GM19438 (cell line): ENCODE data around the gene CPT1B.
A peak's percentile ranks its signal among the peaks of the same experiment; 100 is the strongest.

Source experiments
- ATAC-seq: cut with Tn5 transposase; IDR thresholded peaks from one replicate; pipeline ENCODE4 v1.9.1; 2021; ENCODE audit warnings: low read depth; ENCODE audit not compliant: unreplicated experiment

The CPT1B gene

GRCh38 chr22:50587407-50587806, 9.2 kb upstream of the CPT1B start:
- ATAC-seq: no peak

- no peak for ATAC-seq
Observed at GRCh38 chr22:50586416-50586815, 8.2 kb upstream of the CPT1B start.

- no peak for ATAC-seq
Observed at GRCh38 chr22:50585781-50586180, 7.6 kb upstream of the CPT1B start.

- ATAC-seq: no peak
Observed at GRCh38 chr22:50585238-50585637, 7.0 kb upstream of the CPT1B start.

GRCh38 chr22:50584106-50585096, 6.2 kb upstream of the CPT1B start:
- ATAC-seq: no peak

GRCh38 chr22:50583294-50583861, 5.2 kb upstream of the CPT1B start:
- ATAC-seq: peak; percentile 17

GRCh38 chr22:50582493-50583293, 4.5 kb upstream of the CPT1B start, which contains the start of gene CHKB:
Gene CHKB (minus strand): TSS chr22:50582849. CDS start chr22:50582781, 68 bp downstream.
- ATAC-seq: peak; percentile 83

- no peak for ATAC-seq
Observed at GRCh38 chr22:50581950-50582492, 3.8 kb upstream of the CPT1B start.

GRCh38 chr22:50581031-50581949, 3.1 kb upstream of the CPT1B start:
- ATAC-seq: no peak

- no peak for ATAC-seq
Observed at GRCh38 chr22:50579752-50580151, 1.5 kb upstream of the CPT1B start.

GRCh38 chr22:50578776-50579310, 616 bp upstream of the CPT1B start:
- ATAC-seq: no peak

- no peak for ATAC-seq
Observed at GRCh38 chr22:50577697-50577986, 585 bp downstream of the CPT1B start.

GRCh38 chr22:50576806-50577696, 1.2 kb downstream of the CPT1B start:
- no peak for ATAC-seq

GRCh38 chr22:50576070-50576469, 2.2 kb downstream of the CPT1B start:
- ATAC-seq: no peak

GRCh38 chr22:50575426-50575941, 2.7 kb downstream of the CPT1B start:
- no peak for ATAC-seq

GRCh38 chr22:50574383-50574755, 3.9 kb downstream of the CPT1B start:
- no peak for ATAC-seq

- ATAC-seq: no peak
Observed at GRCh38 chr22:50573491-50574382, 4.5 kb downstream of the CPT1B start.
